H1 (cell line): ENCODE measurements around the gene ZNF292. TPM values are rescaled to one million over a fixed set of nuclear protein-coding genes. Genes with fewer than 3 reads are reported as not detected.

ENCODE experiments used
- CTCF ChIA-PET: fragments of 300-600 bp; sonication (Branson Sonifier 250); formaldehyde crosslinking; loops from one replicate; lab custom pipeline; 2021; ENCODE audit not compliant: partially characterized antibody; lab: Charles Lee
- POLR2A ChIA-PET: fragments of 300-600 bp; sonication (Branson Sonifier 250); formaldehyde crosslinking; loops from one replicate; lab custom pipeline; 2021; ENCODE audit warnings: inconsistent platforms; ENCODE audit not compliant: partially characterized antibody; lab: Charles Lee
- DNase-seq, 2 experiments: peaks; one replicate each; pipeline versions ENCODE4 v3.0.0 to v3.0.0-alpha.2; 2010 to 2022; ENCODE audit warnings: low spot score in 2 of 2, low read depth in 1 of 2, mixed read lengths in 1 of 2
- FAIRE-seq: peaks from 2 replicates; lab custom pipeline; 2011; peaks lifted over from hg19 to GRCh38; lab: Jason Lieb, UNC
- H2AFZ ChIP-seq: 2 replicates; pipeline ENCODE4 v1.8.1; 2012; ENCODE audit warnings: low read length, inconsistent platforms
- H2AK5ac ChIP-seq: 2 replicates; pipeline ENCODE4 v1.6.1; 2013; ENCODE audit warnings: low read depth, low read length
- H2BK120ac ChIP-seq: replicated peaks from 2 replicates; pipeline ENCODE3; 2013; ENCODE audit warnings: low read depth, low read length, inconsistent platforms
- H2BK12ac ChIP-seq: 2 replicates; pipeline ENCODE4 v1.6.1; 2013; ENCODE audit warnings: low read depth, low read length
- H2BK15ac ChIP-seq: 2 replicates; pipeline ENCODE4 v1.6.1; 2013; ENCODE audit warnings: low read length
- H2BK20ac ChIP-seq: 2 replicates; pipeline ENCODE4 v1.6.1; 2013; ENCODE audit warnings: low read length
- H2BK5ac ChIP-seq: 2 replicates; pipeline ENCODE4 v1.6.1; 2013; ENCODE audit warnings: low read depth, low read length
- H3K14ac ChIP-seq: 2 replicates; pipeline ENCODE4 v1.6.1; 2013; ENCODE audit warnings: inconsistent platforms; ENCODE audit not compliant: insufficient read length
- H3K18ac ChIP-seq: 2 replicates; pipeline ENCODE4 v1.6.1; 2013; ENCODE audit warnings: low read length; ENCODE audit errors: extremely low read depth
- H3K23ac ChIP-seq: 2 replicates; pipeline ENCODE4 v1.6.1; 2013; ENCODE audit warnings: inconsistent platforms; ENCODE audit not compliant: insufficient read length
- H3K23me2 ChIP-seq: 2 replicates; pipeline ENCODE4 v1.6.1; 2013; ENCODE audit warnings: low read depth, low read length
- H3K27ac ChIP-seq: 2 replicates; pipeline ENCODE4 v1.6.1; 2011; ENCODE audit warnings: low read depth, low read length, inconsistent platforms
- H3K27me3 ChIP-seq, 4 experiments: replicated peaks in 1 of 4; 1 replicate in 1 of 4; 2 replicates in 3 of 4; pipeline versions ENCODE4 v1.6.1 to v1.8.1; 2011 to 2013; ENCODE audit warnings: low read length in 3 of 4, mild to moderate bottlenecking in 3 of 4, inconsistent platforms in 2 of 4, mixed read lengths in 2 of 4, moderate library complexity in 1 of 4; ENCODE audit not compliant: control insufficient read depth in 3 of 4, insufficient read depth in 3 of 4; ENCODE audit errors: extremely low read depth in 1 of 4
- H3K36me3 ChIP-seq, 4 experiments: 2 replicates each; pipeline versions ENCODE4 v1.6.1 to v1.8.1; 2011 to 2013; ENCODE audit warnings: mild to moderate bottlenecking in 4 of 4, low read length in 3 of 4, moderate library complexity in 2 of 4, control low read depth in 1 of 4, inconsistent platforms in 1 of 4; ENCODE audit not compliant: insufficient read depth in 4 of 4, control insufficient read depth in 2 of 4
- H3K4ac ChIP-seq: replicated peaks from 2 replicates; pipeline ENCODE3; 2013; ENCODE audit warnings: low read length, low read depth, mixed read lengths, inconsistent platforms; ENCODE audit not compliant: insufficient read length
- H3K4me1 ChIP-seq, 4 experiments: replicated peaks in 1 of 4; 1 replicate in 1 of 4; 2 replicates in 3 of 4; pipeline versions ENCODE4 v1.6.1 to v1.8.1; 2011 to 2013; ENCODE audit warnings: low read length in 3 of 4, inconsistent platforms in 2 of 4, mixed read lengths in 1 of 4; ENCODE audit not compliant: insufficient read depth in 4 of 4, control insufficient read depth in 3 of 4
- H3K4me2 ChIP-seq, 2 experiments: 2 replicates each; pipeline versions ENCODE4 v1.6.1 to v1.8.1; 2011 to 2013; ENCODE audit warnings: low read depth in 2 of 2, low read length in 2 of 2, control low read depth in 1 of 2, inconsistent platforms in 1 of 2, mild to moderate bottlenecking in 1 of 2; ENCODE audit not compliant: insufficient read depth in 1 of 2
- H3K4me3 ChIP-seq, 4 experiments: fragments of 200-600, 300-600 bp in 1 of 4; sonication (generic), shearing (Covaris generic), sonication (Bioruptor Twin) in 1 of 4; 2 replicates each; pipeline versions ENCODE4 v1.5.1 to v1.8.1; 2011 to 2016; ENCODE audit warnings: low read length in 4 of 4, low read depth in 3 of 4, control low read depth in 2 of 4, inconsistent platforms in 2 of 4, mild to moderate bottlenecking in 2 of 4, mixed read lengths in 1 of 4, moderate library complexity in 1 of 4; ENCODE audit not compliant: insufficient read depth in 2 of 4; ENCODE audit errors: extremely low read depth in 1 of 4
- H3K56ac ChIP-seq: replicated peaks from 2 replicates; pipeline ENCODE3; 2013; ENCODE audit warnings: low read depth, mild to moderate bottlenecking, mixed read lengths, low read length, inconsistent platforms; ENCODE audit not compliant: insufficient read length
- H3K79me1 ChIP-seq: 2 replicates; pipeline ENCODE4 v1.6.1; 2013; ENCODE audit warnings: low read depth, low read length, control low read depth
- H3K79me2 ChIP-seq, 2 experiments: 2 replicates each; pipeline versions ENCODE4 v1.6.1 to v1.8.1; 2012 to 2013; ENCODE audit warnings: low read length in 2 of 2, mild to moderate bottlenecking in 2 of 2, inconsistent platforms in 1 of 2; ENCODE audit not compliant: insufficient read depth in 2 of 2, control insufficient read depth in 1 of 2
- H3K9ac ChIP-seq, 4 experiments: replicated peaks in 1 of 4; 1 replicate in 1 of 4; 2 replicates in 3 of 4; pipeline versions ENCODE4 v1.6.1 to v1.8.1; 2011 to 2013; ENCODE audit warnings: low read depth in 3 of 4, low read length in 3 of 4, control low read depth in 2 of 4, mild to moderate bottlenecking in 2 of 4, moderate library complexity in 2 of 4, inconsistent platforms in 1 of 4; ENCODE audit errors: extremely low read depth in 1 of 4
- H3K9me3 ChIP-seq, 2 experiments: 2 replicates each; pipeline versions ENCODE4 v1.6.1 to v1.8.1; 2012 to 2013; ENCODE audit warnings: mild to moderate bottlenecking in 2 of 2, moderate library complexity in 2 of 2, control low read depth in 1 of 2, inconsistent platforms in 1 of 2, low read depth in 1 of 2, low read length in 1 of 2, mixed read lengths in 1 of 2; ENCODE audit not compliant: insufficient read depth in 2 of 2
- H4K20me1 ChIP-seq, 2 experiments: replicated peaks in 1 of 2; 2 replicates each; pipeline versions ENCODE3 to v1.8.1; 2011 to 2013; ENCODE audit warnings: inconsistent platforms in 2 of 2, low read length in 2 of 2, mild to moderate bottlenecking in 1 of 2; ENCODE audit not compliant: insufficient read depth in 2 of 2, control insufficient read depth in 1 of 2
- H4K5ac ChIP-seq: 2 replicates; pipeline ENCODE4 v1.6.1; 2013; ENCODE audit warnings: low read length, low read depth, mixed read lengths, inconsistent platforms; ENCODE audit not compliant: insufficient read length
- H4K8ac ChIP-seq: 2 replicates; pipeline ENCODE4 v1.8.0; 2013; ENCODE audit warnings: mild to moderate bottlenecking, moderate library complexity, low read length, inconsistent platforms; ENCODE audit not compliant: insufficient read depth; ENCODE audit errors: extremely low read depth
- H4K91ac ChIP-seq: replicated peaks from 2 replicates; pipeline ENCODE3; 2013; ENCODE audit warnings: low read length, mixed read lengths, inconsistent platforms; ENCODE audit not compliant: insufficient read length
- CEBPB ChIP-seq: IDR thresholded peaks from 2 replicates; pipeline ENCODE4 v1.6.1; 2012; ENCODE audit warnings: low read depth, low read length
- CHD2 ChIP-seq: IDR thresholded peaks from 2 replicates; pipeline ENCODE4 v1.6.1; 2012; ENCODE audit warnings: low read length, improper control_type of control experiment
- PHF8 ChIP-seq: fragments of 200-600 bp; sonication (generic); conservative IDR thresholded peaks from 2 replicates; pipeline ENCODE4 v1.7.1; 2012; ENCODE audit warnings: low read depth, mild to moderate bottlenecking, inconsistent platforms, low read length, moderate library complexity
- POLR2A ChIP-seq, 2 experiments: IDR thresholded peaks; 1 replicate in 1 of 2; 2 replicates in 1 of 2; pipeline ENCODE4 v1.6.1; 2011; ENCODE audit warnings: low read depth in 2 of 2, low read length in 2 of 2, mild to moderate bottlenecking in 2 of 2; ENCODE audit errors: control extremely low read depth in 1 of 2
- POU5F1 ChIP-seq: IDR thresholded peaks from 2 replicates; pipeline ENCODE4 v1.6.1; 2011; ENCODE audit warnings: low read depth, mild to moderate bottlenecking, low read length, moderate library complexity
- RFX5 ChIP-seq: IDR thresholded peaks from 2 replicates; pipeline ENCODE4 v1.6.1; 2011; ENCODE audit warnings: low read depth, low read length, improper control_type of control experiment, borderline replicate concordance
- SAP30 ChIP-seq: fragments of 300-600 bp; sonication (generic); IDR thresholded peaks from 2 replicates; pipeline ENCODE4 v1.7.1; 2012; ENCODE audit warnings: low read length, moderate library complexity, mild to moderate bottlenecking, inconsistent platforms; ENCODE audit not compliant: insufficient read depth, insufficient replicate concordance
- SIN3A ChIP-seq, 2 experiments: IDR thresholded peaks in 1 of 2; conservative IDR thresholded peaks in 1 of 2; 2 replicates each; pipeline ENCODE4 v1.6.1; 2011 to 2012; ENCODE audit warnings: low read length in 2 of 2, improper control_type of control experiment in 1 of 2, low read depth in 1 of 2, mild to moderate bottlenecking in 1 of 2
- SP2 ChIP-seq: IDR thresholded peaks from 2 replicates; pipeline ENCODE4 v1.6.1; 2012; ENCODE audit warnings: mild to moderate bottlenecking, low read length, inconsistent platforms
- TAF7 ChIP-seq: optimal IDR thresholded peaks from 2 replicates; pipeline ENCODE3; 2011; ENCODE audit warnings: low read depth, mild to moderate bottlenecking, inconsistent platforms, low read length, moderate library complexity, borderline replicate concordance
- YY1 ChIP-seq: IDR thresholded peaks from 2 replicates; pipeline ENCODE4 v1.6.1; 2011; ENCODE audit warnings: low read depth, mild to moderate bottlenecking, low read length
- ZNF274 ChIP-seq: IDR thresholded peaks from 2 replicates; pipeline ENCODE4 v1.7.0; 2012; ENCODE audit warnings: low read length, borderline replicate concordance; ENCODE audit errors: extremely low read depth
- WGBS, 2 experiments: shearing (Covaris generic) in 1 of 2; methylation state at CpG; one replicate each; pipeline versions ENCODE4 v1.1.6 to v1.1.7; 2013 to 2015; ENCODE audit warnings: low lambda C conversion rate in 2 of 2, mixed read lengths in 2 of 2, inconsistent platforms in 1 of 2, low coverage in 1 of 2, missing lambda C conversion rate in 1 of 2; ENCODE audit not compliant: insufficient replicate concordance in 2 of 2, insufficient coverage in 1 of 2, insufficient read length in 1 of 2; ENCODE audit errors: extremely low coverage in 1 of 2, missing lambda C conversion rate in 1 of 2; 5-methylcytosine and 5-hydroxymethylcytosine counted together
- polyA plus RNA-seq, 7 experiments: library from polyadenylated mRNA; depleted of rRNA in 3 of 7; stranded (reverse) in 5 of 7; unstranded in 2 of 7; fragments of >200 nt in 5 of 7; fragments of 200-250 nt in 2 of 7; gene quantifications; 1 replicate in 5 of 7; 2 replicates in 1 of 7; 4 replicates in 1 of 7; pipeline versions ENCODE4 v1.2.1 to v1.2.3, GENCODE V29; 2011 to 2013; ENCODE audit warnings: missing spikeins in 2 of 7, mixed read lengths in 2 of 7
- total RNA-seq: library from RNA; stranded (reverse); fragmentation: NEBNext Ultra II Directional; extraction: Animal tissue kit (Norgen Biotek cat#: 25700); gene quantifications from 2 replicates; pipeline ENCODE4 v1.2.1, GENCODE V29; 2021
- TF ChIP-seq, protein P1 (sequence below): IDR thresholded peaks from 2 replicates; pipeline ENCODE4 v1.6.1; 2012; ENCODE audit warnings: low read length, inconsistent platforms

Gene ZNF292
- total and polyA plus RNA-seq, 2 of the 8 experiments (the other 6 are each of a cell fraction or from before 2014, with no cell fraction given) = 6.8 to 44.2 TPM

GRCh38 chr6:87259791-87260190 is 104.4 kb downstream of the ZNF292 start:
- H3K9ac ChIP-seq = no peak overlapping the region
- H3K79me2 ChIP-seq = peaks cover 0 to 2% of the 10 kb centered on the region in 2 experiments; a peak in 1 of 4 replicates
- H4K91ac ChIP-seq = no peak overlapping the region
- H4K8ac ChIP-seq = no peak overlapping the region
- H2BK15ac ChIP-seq = no peak overlapping the region
- ChIA-PET POLR2A (no interaction called here), CTCF (no interaction called here)
- no peak overlapping the region for H2AFZ ChIP-seq
- no peak overlapping the region for H2BK20ac ChIP-seq
- no peaks in the 10 kb centered on the region for H3K4me1 ChIP-seq
- no peaks in the 10 kb centered on the region for H3K27me3 ChIP-seq
- no peak overlapping the region for H2BK120ac ChIP-seq
- H4K5ac ChIP-seq = no peak overlapping the region
- H3K9me3 ChIP-seq = peaks cover 20 to 32% of the 10 kb centered on the region in 2 experiments; a peak in 3 of 4 replicates
- no peak overlapping the region for H3K4me2 ChIP-seq
- H3K56ac ChIP-seq = no peak overlapping the region
- FAIRE-seq (no peak), DNase-seq (no peak)
- H3K4me3 ChIP-seq = no peak overlapping the region
- H2AK5ac ChIP-seq = no peak overlapping the region
- no peaks in the 10 kb centered on the region for H3K79me1 ChIP-seq
- peaks cover 0 to 2% of the 10 kb centered on the region in 2 experiments for H4K20me1 ChIP-seq
- no peak overlapping the region for H3K14ac ChIP-seq
- no peak overlapping the region for H2BK12ac ChIP-seq
- TF ChIP-seq TAF7 (no peak), RFX5 (no peak), SAP30 (no peak), YY1 (no peak), SIN3A (conservative IDR thresholded peaks at IDR 0.05 in 1 of 2, IDR thresholded peaks at IDR 0.05 in 1 of 2; ENCODE audit: low read depth in 1 of 2, low read length in 2 of 2) (no peak), CHD2 (no peak), CEBPB (no peak), SP2 (no peak), PHF8 (no peak), POLR2A (IDR thresholded peaks at IDR 0.05; ENCODE audit: control extremely low read depth in 1 of 2, low read depth in 2 of 2, low read length in 2 of 2) (no peak), POU5F1 (no peak), ZNF274 (no peak)
- TF ChIP-seq, protein P1, sequence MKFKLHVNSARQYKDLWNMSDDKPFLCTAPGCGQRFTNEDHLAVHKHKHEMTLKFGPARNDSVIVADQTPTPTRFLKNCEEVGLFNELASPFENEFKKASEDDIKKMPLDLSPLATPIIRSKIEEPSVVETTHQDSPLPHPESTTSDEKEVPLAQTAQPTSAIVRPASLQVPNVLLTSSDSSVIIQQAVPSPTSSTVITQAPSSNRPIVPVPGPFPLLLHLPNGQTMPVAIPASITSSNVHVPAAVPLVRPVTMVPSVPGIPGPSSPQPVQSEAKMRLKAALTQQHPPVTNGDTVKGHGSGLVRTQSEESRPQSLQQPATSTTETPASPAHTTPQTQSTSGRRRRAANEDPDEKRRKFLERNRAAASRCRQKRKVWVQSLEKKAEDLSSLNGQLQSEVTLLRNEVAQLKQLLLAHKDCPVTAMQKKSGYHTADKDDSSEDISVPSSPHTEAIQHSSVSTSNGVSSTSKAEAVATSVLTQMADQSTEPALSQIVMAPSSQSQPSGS = no peak
- H3K27ac ChIP-seq = no peak overlapping the region
- no peak overlapping the region for H3K23ac ChIP-seq
- no peak overlapping the region for H3K4ac ChIP-seq
- 85% methylated on average over 7 of the region's 7 CpGs; no CpG with 5 or more reads in 1 of the 2 experiments for WGBS, 2 experiments
- no peak overlapping the region for H3K18ac ChIP-seq
- H3K23me2 ChIP-seq = no peaks in the 10 kb centered on the region
- peaks cover 12 to 62% (median 43%) of the 10 kb centered on the region in 4 experiments for H3K36me3 ChIP-seq
- no peak overlapping the region for H2BK5ac ChIP-seq
